Mesenchymal stem cell (in vitro differentiated cells and primary cell): Measurements from ENCODE around the gene MYH7B.

Experiments
- DNase-seq: peaks from one replicate; pipeline ENCODE4 v3.0.0-alpha.2; 2013
- H2AFZ ChIP-seq: one replicate; pipeline ENCODE4 v1.6.1; 2013; ENCODE audit warnings: low read depth, mild to moderate bottlenecking, control low read depth, inconsistent platforms, low read length, moderate library complexity
- H2AK5ac ChIP-seq: 2 replicates; pipeline ENCODE4 v1.6.1; 2013; ENCODE audit warnings: low read length, moderate library complexity, mild to moderate bottlenecking, inconsistent platforms; ENCODE audit not compliant: severe bottlenecking
- H2BK120ac ChIP-seq: one replicate; pipeline ENCODE4 v1.6.1; 2013; ENCODE audit warnings: low read depth, mild to moderate bottlenecking, inconsistent platforms, low read length, moderate library complexity
- H2BK12ac ChIP-seq, 2 experiments: one replicate each; pipeline ENCODE4 v1.6.1; 2013; ENCODE audit warnings: inconsistent platforms in 2 of 2, low read length in 2 of 2, mild to moderate bottlenecking in 2 of 2, moderate library complexity in 2 of 2, control low read depth in 1 of 2
- H2BK15ac ChIP-seq: one replicate; pipeline ENCODE4 v1.6.1; 2013; ENCODE audit warnings: mild to moderate bottlenecking, low read depth, inconsistent platforms; ENCODE audit not compliant: poor library complexity, severe bottlenecking
- H2BK5ac ChIP-seq: 2 replicates; pipeline ENCODE4 v1.6.1; 2013; ENCODE audit warnings: low read depth, mild to moderate bottlenecking, low read length, control low read depth, inconsistent platforms; ENCODE audit not compliant: poor library complexity, severe bottlenecking
- H3K14ac ChIP-seq, 2 experiments: one replicate each; pipeline ENCODE4 v1.6.1; 2013; ENCODE audit warnings: inconsistent platforms in 2 of 2, low read length in 2 of 2, control low read depth in 1 of 2, mild to moderate bottlenecking in 1 of 2, moderate library complexity in 1 of 2
- H3K18ac ChIP-seq, 2 experiments: one replicate each; pipeline ENCODE4 v1.6.1; 2013; ENCODE audit warnings: inconsistent platforms in 2 of 2, low read length in 2 of 2, control low read depth in 1 of 2, low read depth in 1 of 2, mild to moderate bottlenecking in 1 of 2
- H3K23ac ChIP-seq, 2 experiments: one replicate each; pipeline ENCODE4 v1.6.1; 2013; ENCODE audit warnings: inconsistent platforms in 2 of 2, low read length in 2 of 2, mild to moderate bottlenecking in 2 of 2, moderate library complexity in 2 of 2, control low read depth in 1 of 2
- H3K27ac ChIP-seq: 2 replicates; pipeline ENCODE4 v1.5.1; 2013; ENCODE audit warnings: mild to moderate bottlenecking, moderate library complexity, low read length, control low read depth, inconsistent platforms; ENCODE audit not compliant: poor library complexity, severe bottlenecking
- H3K27me3 ChIP-seq, 2 experiments: 2 replicates each; pipeline versions ENCODE4 v1.6.1 to v1.7.0; 2013; ENCODE audit warnings: low read length in 2 of 2, mild to moderate bottlenecking in 2 of 2, moderate library complexity in 2 of 2, control low read depth in 1 of 2, inconsistent platforms in 1 of 2; ENCODE audit not compliant: control insufficient read depth in 1 of 2, insufficient read depth in 1 of 2
- H3K36me3 ChIP-seq, 2 experiments: 2 replicates each; pipeline versions ENCODE4 v1.6.1 to v1.7.0; 2013; ENCODE audit warnings: low read length in 2 of 2, control low read depth in 1 of 2, inconsistent platforms in 1 of 2, low read depth in 1 of 2, mild to moderate bottlenecking in 1 of 2; ENCODE audit not compliant: insufficient read depth in 2 of 2, control insufficient read depth in 1 of 2
- H3K4ac ChIP-seq, 2 experiments: one replicate each; pipeline ENCODE4 v1.6.1; 2013; ENCODE audit warnings: inconsistent platforms in 2 of 2, low read length in 2 of 2, mild to moderate bottlenecking in 2 of 2, moderate library complexity in 2 of 2, control low read depth in 1 of 2, low read depth in 1 of 2
- H3K4me1 ChIP-seq: 2 replicates; pipeline ENCODE4 v1.6.1; 2013; ENCODE audit warnings: low read depth, low read length, control low read depth; ENCODE audit not compliant: control insufficient read depth, insufficient read depth
- H3K4me2 ChIP-seq: 2 replicates; pipeline ENCODE4 v1.6.1; 2013; ENCODE audit warnings: low read length, mild to moderate bottlenecking, inconsistent platforms; ENCODE audit not compliant: poor library complexity, severe bottlenecking
- H3K4me3 ChIP-seq, 2 experiments: 2 replicates each; pipeline versions ENCODE4 v1.5.1 to v1.7.0; 2013; ENCODE audit warnings: low read length in 2 of 2, mild to moderate bottlenecking in 2 of 2, control low read depth in 1 of 2, low read depth in 1 of 2; ENCODE audit not compliant: insufficient read depth in 1 of 2
- H3K79me1 ChIP-seq: replicated peaks from 2 replicates; pipeline ENCODE4 v1.6.1; 2013; ENCODE audit warnings: mild to moderate bottlenecking, control low read depth, low read length, inconsistent platforms; ENCODE audit not compliant: poor library complexity, severe bottlenecking
- H3K9ac ChIP-seq: 2 replicates; pipeline ENCODE4 v1.7.0; 2013; ENCODE audit warnings: mild to moderate bottlenecking, low read length, moderate library complexity
- H3K9me3 ChIP-seq: 2 replicates; pipeline ENCODE4 v1.7.0; 2013; ENCODE audit warnings: mild to moderate bottlenecking, low read length; ENCODE audit not compliant: control insufficient read depth
- H4K8ac ChIP-seq: one replicate; pipeline ENCODE4 v1.6.1; 2013; ENCODE audit warnings: inconsistent platforms, mild to moderate bottlenecking, low read length, moderate library complexity
- H4K91ac ChIP-seq: one replicate; pipeline ENCODE4 v1.6.1; 2013; ENCODE audit warnings: mild to moderate bottlenecking, low read length, inconsistent platforms
- WGBS: methylation state at CpG from one replicate; pipeline ENCODE4 v1.1.7; 2013; ENCODE audit warnings: mixed read lengths; 5-methylcytosine and 5-hydroxymethylcytosine counted together

The MYH7B gene

GRCh38 chr20:34988191-34988540 lies 32.5 kb downstream of the MYH7B start:
- Histone ChIP-seq H2BK15ac (no peak overlapping the region), H3K79me1 (peaks cover 4% of the 10 kb centered on the region), H2BK120ac (no peak overlapping the region)

GRCh38 chr20:34989118-34989517 lies 33.5 kb downstream of the MYH7B start:
- Histone ChIP-seq H4K91ac (no peak overlapping the region), H2BK120ac (no peak overlapping the region), H3K79me1 (peaks cover 9% of the 10 kb centered on the region), H3K9ac (no peak overlapping the region), H2BK12ac (no peak overlapping the region), H2BK15ac (no peak overlapping the region), H4K8ac (no peak overlapping the region), H3K36me3 (peaks cover 18 to 20% of the 10 kb centered on the region in 2 experiments), H3K27me3 (peaks cover 22 to 42% of the 10 kb centered on the region in 2 experiments), H3K4me2 (no peak overlapping the region), H3K14ac (no peak overlapping the region), H3K9me3 (no peaks in the 10 kb centered on the region), H2AFZ (no peak overlapping the region), H3K4ac (no peak overlapping the region), H3K23ac (no peak overlapping the region), H3K27ac (no peak overlapping the region), H3K18ac (no peak overlapping the region), H3K4me1 (peaks cover 6% of the 10 kb centered on the region), H2BK5ac (no peak overlapping the region), H3K4me3 (no peak overlapping the region), H2AK5ac (no peak overlapping the region)
- 89% methylated on average over 4 of the region's 4 CpGs for WGBS
- DNase-seq, result no peak

More at GRCh38 chr20:34988191-34988540, 32.5 kb downstream of the MYH7B start:
- Histone ChIP-seq H3K14ac (no peak overlapping the region), H2AFZ (no peak overlapping the region), H2BK12ac (no peak overlapping the region), H3K4me1 (peaks cover 6% of the 10 kb centered on the region), H3K9ac (no peak overlapping the region), H3K4me2 (no peak overlapping the region), H2BK5ac (no peak overlapping the region), H3K23ac (no peak overlapping the region), H3K9me3 (no peaks in the 10 kb centered on the region), H3K18ac (no peak overlapping the region), H3K4me3 (no peak overlapping the region), H3K4ac (no peak overlapping the region), H4K91ac (peak overlapping the region; percentile 34), H2AK5ac (no peak overlapping the region), H3K36me3 (peaks cover 9 to 11% of the 10 kb centered on the region in 2 experiments), H3K27ac (no peak overlapping the region), H4K8ac (no peak overlapping the region), H3K27me3 (peaks cover 31 to 51% of the 10 kb centered on the region in 2 experiments)
- DNase-seq, result no peak
- 93% methylated on average over 12 of the region's 12 CpGs for WGBS

- no peak overlapping the region for H3K14ac ChIP-seq
- no peak overlapping the region for H2AFZ ChIP-seq
- peaks cover 24 to 26% of the 10 kb centered on the region in 2 experiments for H3K36me3 ChIP-seq
- H3K4me2 ChIP-seq, result no peak overlapping the region
- no peaks in the 10 kb centered on the region for H3K9me3 ChIP-seq
- no peak overlapping the region for H3K27ac ChIP-seq
- H3K23ac ChIP-seq, result no peak overlapping the region
- 95% methylated on average over 14 of the region's 14 CpGs for WGBS
- H2BK120ac ChIP-seq, result no peak overlapping the region
- no peak overlapping the region for H2BK5ac ChIP-seq
- no peak overlapping the region for H4K91ac ChIP-seq
- no peak overlapping the region for H2AK5ac ChIP-seq
- no peak overlapping the region for H4K8ac ChIP-seq
- no peak for DNase-seq
- no peak overlapping the region for H2BK15ac ChIP-seq
- peaks cover 17 to 36% of the 10 kb centered on the region in 2 experiments for H3K27me3 ChIP-seq
- H3K18ac ChIP-seq, result no peak overlapping the region
- H3K4me3 ChIP-seq, result no peak overlapping the region
- no peak overlapping the region for H2BK12ac ChIP-seq
- H3K4ac ChIP-seq, result no peak overlapping the region
- H3K4me1 ChIP-seq, result peaks cover 2% of the 10 kb centered on the region
- no peak overlapping the region for H3K9ac ChIP-seq
- peaks cover 11% of the 10 kb centered on the region for H3K79me1 ChIP-seq
Observed at GRCh38 chr20:34989670-34990069, 34.0 kb downstream of the MYH7B start.

GRCh38 chr20:34990231-34990630 lies 34.6 kb downstream of the MYH7B start:
- Histone ChIP-seq H2BK120ac (no peak overlapping the region), H3K27me3 (peaks cover 11 to 31% of the 10 kb centered on the region in 2 experiments), H3K4me3 (no peak overlapping the region), H2AK5ac (no peak overlapping the region), H2AFZ (no peak overlapping the region), H4K91ac (no peak overlapping the region), H3K4me1 (no peaks in the 10 kb centered on the region), H3K18ac (no peak overlapping the region), H3K4ac (no peak overlapping the region), H3K23ac (no peak overlapping the region), H3K9me3 (no peaks in the 10 kb centered on the region), H3K36me3 (peaks cover 30 to 31% of the 10 kb centered on the region in 2 experiments), H2BK5ac (no peak overlapping the region), H3K9ac (no peak overlapping the region), H3K4me2 (no peak overlapping the region), H3K79me1 (peaks cover 12% of the 10 kb centered on the region), H3K14ac (no peak overlapping the region), H2BK12ac (no peak overlapping the region), H3K27ac (no peak overlapping the region), H2BK15ac (no peak overlapping the region), H4K8ac (no peak overlapping the region)
- whole genome bisulfite sequencing, result 91% methylated on average over 10 of the region's 11 CpGs
- DNase-seq, result no peak
